ENCODE measurements around the gene CADM4. TPM values are rescaled to one million over a fixed set of nuclear protein-coding genes. Genes with fewer than 3 reads are reported as not detected.

Gene CADM4
- total and polyA plus RNA-seq, 9 of the 15 experiments (the other 6 are each of a cell fraction or from before 2014, with no cell fraction given), result 0.03 to 4.6 (median 1.3) TPM

GRCh38 chr19:43582495-43582894, 57.2 kb downstream of the CADM4 start (continued):
- TF ChIP-seq, protein P1, sequence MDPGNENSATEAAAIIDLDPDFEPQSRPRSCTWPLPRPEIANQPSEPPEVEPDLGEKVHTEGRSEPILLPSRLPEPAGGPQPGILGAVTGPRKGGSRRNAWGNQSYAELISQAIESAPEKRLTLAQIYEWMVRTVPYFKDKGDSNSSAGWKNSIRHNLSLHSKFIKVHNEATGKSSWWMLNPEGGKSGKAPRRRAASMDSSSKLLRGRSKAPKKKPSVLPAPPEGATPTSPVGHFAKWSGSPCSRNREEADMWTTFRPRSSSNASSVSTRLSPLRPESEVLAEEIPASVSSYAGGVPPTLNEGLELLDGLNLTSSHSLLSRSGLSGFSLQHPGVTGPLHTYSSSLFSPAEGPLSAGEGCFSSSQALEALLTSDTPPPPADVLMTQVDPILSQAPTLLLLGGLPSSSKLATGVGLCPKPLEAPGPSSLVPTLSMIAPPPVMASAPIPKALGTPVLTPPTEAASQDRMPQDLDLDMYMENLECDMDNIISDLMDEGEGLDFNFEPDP (CRISPR knock-in tag; IDR thresholded peaks at IDR 0.05), result no peak
- TF ChIP-seq TAF7 (tag; IDR thresholded peaks at IDR 0.05), result no peak

- intact Hi-C loops (cut with micrococcal nuclease), result no loop called here
- CTCF ChIA-PET (ENCODE audit: low intra/inter-chr PET ratio), result no interaction called here
- H3K79me2 ChIP-seq (ENCODE audit: control insufficient read depth, insufficient read depth, low read length), result no peaks in the 10 kb centered on the region
- ATAC-seq (peak; percentile 48), FAIRE-seq (peak; percentile 72), DNase-seq (ENCODE audit: extremely low read depth in 1 of 4, low spot score in 3 of 4) (no peak)
- H3K4me1 ChIP-seq (replicated peaks in 1 of 2; ENCODE audit: control insufficient read depth in 2 of 2, insufficient read depth in 2 of 2, low read length in 2 of 2), result peaks cover 10 to 15% of the 10 kb centered on the region in 2 experiments; a peak in 4 of 5 replicates
- H3K27me3 ChIP-seq (ENCODE audit: control insufficient read depth in 2 of 2, insufficient read depth in 2 of 2, low read length in 2 of 2), result no peaks in the 10 kb centered on the region; a peak in 1 of 5 replicates
- H3K4me3 ChIP-seq, result no peak overlapping the region
- no peaks in the 10 kb centered on the region for H4K20me1 ChIP-seq (replicated peaks; ENCODE audit: control insufficient read depth, insufficient read depth, low read length)
- no TSS peak for BruUV-seq (replicated peaks)
- H3K36me3 ChIP-seq (ENCODE audit: control insufficient read depth, insufficient read depth, low read length), result no peaks in the 10 kb centered on the region
- H3K4me2 ChIP-seq (ENCODE audit: insufficient read depth, low read length), result peak overlapping the region; percentile 13; the same call in 1 of the 2 replicates
- in situ Hi-C loops (cut with MboI), result no loop called here
- peak overlapping the region; percentile 70 for H2AFZ ChIP-seq (ENCODE audit: low read depth, low read length)
- H3K27ac ChIP-seq (ENCODE audit: extremely low read depth, low read depth, low read length), result no peak overlapping the region
- POLR2A ChIA-PET, result interaction anchor here (0.9 kb wide), 1 partner anchor 13 kb away, joined by 3 read pairs; no protein-coding TSS in a partner anchor
- peak overlapping the region; percentile 12 to 84; a peak in 3 of 4 replicates for H3K9ac ChIP-seq (ENCODE audit: insufficient read depth in 1 of 2, low read depth in 2 of 2, low read length in 2 of 2)
- H3K9me3 ChIP-seq (replicated peaks; ENCODE audit: control insufficient read depth, insufficient read depth, low read depth, low read length), result no peaks in the 10 kb centered on the region
- H3K9me1 ChIP-seq (ENCODE audit: control insufficient read depth, insufficient read depth, low read length), result no peaks in the 10 kb centered on the region
- WGBS (ENCODE audit: insufficient coverage, low coverage, missing lambda C conversion rate), result 39% methylated on average over 7 of the region's 7 CpGs
- TF ChIP-seq ZNF124 (CRISPR knock-in tag; IDR thresholded peaks at IDR 0.05) (no peak), AFF1 (IDR thresholded peaks at IDR 0.05; ENCODE audit: low read depth in 1 of 2, partially characterized antibody in 2 of 2) (no peak), WHSC1 (IDR thresholded peaks at IDR 0.05; ENCODE audit: low read length) (no peak), ZNF592 (IDR thresholded peaks at IDR 0.05) (0 out of 2 replicates have a peak, but pooled peaks have one; percentile 25), ELF2 (CRISPR knock-in tag; IDR thresholded peaks at IDR 0.05) (no peak), ATF7 (IDR thresholded peaks at IDR 0.05) (no peak)
- TF ChIP-seq, protein P2, sequence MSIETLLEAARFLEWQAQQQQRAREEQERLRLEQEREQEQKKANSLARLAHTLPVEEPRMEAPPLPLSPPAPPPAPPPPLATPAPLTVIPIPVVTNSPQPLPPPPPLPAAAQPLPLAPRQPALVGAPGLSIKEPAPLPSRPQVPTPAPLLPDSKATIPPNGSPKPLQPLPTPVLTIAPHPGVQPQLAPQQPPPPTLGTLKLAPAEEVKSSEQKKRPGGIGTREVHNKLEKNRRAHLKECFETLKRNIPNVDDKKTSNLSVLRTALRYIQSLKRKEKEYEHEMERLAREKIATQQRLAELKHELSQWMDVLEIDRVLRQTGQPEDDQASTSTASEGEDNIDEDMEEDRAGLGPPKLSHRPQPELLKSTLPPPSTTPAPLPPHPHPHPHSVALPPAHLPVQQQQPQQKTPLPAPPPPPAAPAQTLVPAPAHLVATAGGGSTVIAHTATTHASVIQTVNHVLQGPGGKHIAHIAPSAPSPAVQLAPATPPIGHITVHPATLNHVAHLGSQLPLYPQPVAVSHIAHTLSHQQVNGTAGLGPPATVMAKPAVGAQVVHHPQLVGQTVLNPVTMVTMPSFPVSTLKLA (conservative IDR thresholded peaks at IDR 0.05), result 0 out of 4 replicates have a peak, but pooled peaks of 1 of the 2 experiments have one; percentile 15
Observed at GRCh38 chr19:43581467-43581866, 58.2 kb downstream of the CADM4 start.
